ENCODE results near the gene AIPL1.

The AIPL1 gene

DNA sequence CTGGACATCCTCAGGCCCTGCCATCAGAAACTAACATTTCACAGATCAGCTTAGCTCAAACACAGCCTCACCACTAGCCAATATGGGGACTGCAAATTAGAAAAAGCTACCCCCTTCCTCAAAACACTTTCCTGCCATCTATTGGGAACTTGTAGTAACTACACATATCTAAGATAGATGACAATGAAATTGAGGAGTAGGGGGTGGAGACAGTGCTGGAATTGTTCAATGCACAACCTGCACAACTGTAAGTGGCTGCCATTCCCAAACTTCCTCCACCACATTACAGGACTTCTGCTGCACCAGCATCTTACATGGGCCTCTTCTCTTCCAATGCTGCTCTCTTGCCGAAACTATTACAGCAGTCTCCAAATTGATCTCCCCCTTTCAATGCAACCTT, 21.9 kb downstream of the AIPL1 start:
- peak; percentile 89 for DNase-seq

DNA sequence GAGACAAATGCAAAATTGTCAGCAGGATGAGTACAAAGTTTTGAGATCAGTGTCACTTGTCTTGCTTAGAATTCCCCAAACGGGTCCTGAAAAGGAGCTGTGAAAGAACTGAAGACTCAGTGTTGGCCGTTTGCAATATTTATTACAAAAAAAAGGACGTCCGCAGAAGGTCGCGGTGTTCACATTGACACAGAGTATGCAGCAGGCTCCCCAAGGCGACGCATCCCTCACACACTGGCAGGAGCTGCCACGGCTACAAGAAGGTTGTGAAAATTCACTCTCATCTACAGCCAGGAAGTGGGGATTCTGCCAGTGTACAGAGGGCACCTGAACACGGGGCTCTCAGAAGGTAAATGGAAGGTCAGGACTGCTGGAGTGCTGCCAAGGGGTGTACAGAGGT, 26.2 kb downstream of the AIPL1 start:
- no peak for DNase-seq

DNA sequence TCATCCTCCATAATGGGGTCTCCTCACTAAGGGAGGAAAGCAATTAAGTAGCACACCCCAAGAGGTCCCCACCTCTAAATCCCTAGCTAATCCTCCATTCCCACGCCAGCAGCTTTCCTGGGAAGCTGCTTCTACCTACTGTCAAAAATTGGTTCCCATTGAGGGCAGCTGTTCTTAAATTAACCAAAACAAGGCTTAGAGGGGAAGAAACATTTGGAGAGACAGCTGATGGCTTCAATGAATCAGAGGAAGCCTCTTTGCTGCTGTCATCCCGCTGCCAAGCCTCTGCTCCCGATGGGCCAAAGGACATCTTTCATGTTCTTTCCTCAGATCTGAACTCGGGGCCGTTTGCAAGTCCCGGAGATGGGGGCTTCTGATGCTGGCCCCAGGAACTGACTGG, 26.6 kb downstream of the AIPL1 start:
- peak; percentile 37 for DNase-seq

DNA sequence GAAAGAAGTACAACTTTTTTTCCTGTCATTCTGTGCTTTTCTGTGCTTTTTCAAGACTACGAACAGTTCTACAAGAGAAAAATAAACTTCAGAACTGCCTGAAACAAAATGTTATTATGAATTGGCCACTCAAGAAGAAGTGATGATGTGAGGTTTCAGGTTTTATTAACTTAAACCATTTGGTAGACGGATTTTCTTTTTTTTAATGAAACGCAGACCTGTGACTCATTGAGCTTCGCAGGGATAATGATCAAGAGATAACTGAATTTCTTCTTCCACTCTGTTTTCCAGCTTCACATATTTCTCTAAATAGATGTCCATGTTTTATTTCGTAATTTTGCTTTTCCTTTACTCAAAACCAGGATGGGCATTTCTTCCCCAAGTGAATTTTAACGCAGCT, 32.7 kb downstream of the AIPL1 start:
- DNase-seq: no peak

DNA sequence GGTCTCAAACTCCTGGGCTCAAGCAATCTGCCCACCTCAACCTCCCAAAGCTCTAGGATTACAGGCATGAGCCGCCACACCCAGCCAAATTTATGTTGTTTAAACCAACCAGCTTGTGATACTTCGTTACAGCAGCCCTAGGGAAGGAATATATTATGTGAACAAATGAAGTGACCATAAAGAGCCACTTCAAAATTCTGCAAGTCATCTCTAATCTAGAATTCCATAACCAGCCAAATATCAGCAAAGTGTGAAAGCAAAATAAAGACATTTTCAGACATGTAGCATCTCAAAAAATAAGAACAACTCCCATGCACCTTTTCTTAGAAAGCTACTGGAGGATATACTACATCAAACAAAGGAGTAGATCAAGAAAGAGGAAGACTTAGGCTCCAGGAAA, 36.0 kb downstream of the AIPL1 start:
- no peak for DNase-seq

DNA sequence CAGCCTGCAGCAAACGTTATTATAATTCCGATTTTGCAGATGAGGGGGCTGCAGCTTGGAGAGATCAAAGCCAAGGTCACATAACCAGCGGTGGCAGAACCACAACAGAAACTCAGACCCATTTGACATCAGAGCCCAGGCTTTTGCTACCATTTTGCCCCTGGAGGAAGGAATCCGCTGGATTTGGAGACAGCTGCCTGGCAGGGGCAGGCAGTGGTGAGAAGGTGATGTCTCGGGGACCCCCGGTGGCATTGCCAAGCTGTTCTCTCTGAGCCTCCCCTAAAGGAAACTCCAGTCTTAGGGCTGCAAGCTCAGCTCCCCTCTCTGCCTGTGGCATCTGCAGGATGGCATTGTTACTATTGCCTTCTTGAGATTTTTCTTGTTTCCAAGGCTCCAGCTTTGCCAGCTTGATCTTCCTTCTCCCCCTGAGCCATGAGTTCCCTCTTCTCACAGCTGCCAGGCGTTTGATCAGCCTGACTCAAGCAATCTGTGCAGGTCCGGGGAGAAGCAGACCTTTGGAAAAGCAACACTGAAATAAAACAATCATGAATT, 40.8 kb downstream of the AIPL1 start:
- no peak for DNase-seq

DNA sequence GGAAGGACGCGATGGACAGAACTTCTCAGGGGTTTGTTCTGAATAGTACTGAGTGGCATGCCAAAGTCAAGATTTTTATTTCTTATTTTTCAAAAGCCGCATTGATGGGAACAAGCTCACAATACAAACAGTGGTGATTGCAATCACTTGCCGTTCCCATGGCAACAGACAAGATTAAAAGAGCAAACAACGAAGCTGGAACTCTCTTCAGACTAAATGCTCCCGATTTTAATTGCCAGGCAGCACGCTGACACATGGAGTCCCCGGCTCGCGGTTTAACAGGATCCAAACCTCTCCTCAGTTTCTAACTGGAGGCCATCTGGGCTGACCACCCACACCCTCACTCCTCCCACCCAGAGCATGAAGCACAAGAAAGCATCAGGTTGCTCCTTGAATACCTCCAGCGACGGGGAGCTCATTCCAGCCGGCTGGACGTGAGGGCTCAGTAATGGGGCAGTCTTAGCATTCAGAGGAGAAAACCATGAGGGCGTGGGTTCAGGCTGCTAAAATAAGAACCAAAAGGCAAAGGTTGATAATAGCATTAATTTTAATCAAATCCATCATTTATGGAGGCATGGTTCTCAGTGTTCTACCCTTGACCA, 41.5 kb downstream of the AIPL1 start:
- DNase-seq: peak; percentile 28

DNA sequence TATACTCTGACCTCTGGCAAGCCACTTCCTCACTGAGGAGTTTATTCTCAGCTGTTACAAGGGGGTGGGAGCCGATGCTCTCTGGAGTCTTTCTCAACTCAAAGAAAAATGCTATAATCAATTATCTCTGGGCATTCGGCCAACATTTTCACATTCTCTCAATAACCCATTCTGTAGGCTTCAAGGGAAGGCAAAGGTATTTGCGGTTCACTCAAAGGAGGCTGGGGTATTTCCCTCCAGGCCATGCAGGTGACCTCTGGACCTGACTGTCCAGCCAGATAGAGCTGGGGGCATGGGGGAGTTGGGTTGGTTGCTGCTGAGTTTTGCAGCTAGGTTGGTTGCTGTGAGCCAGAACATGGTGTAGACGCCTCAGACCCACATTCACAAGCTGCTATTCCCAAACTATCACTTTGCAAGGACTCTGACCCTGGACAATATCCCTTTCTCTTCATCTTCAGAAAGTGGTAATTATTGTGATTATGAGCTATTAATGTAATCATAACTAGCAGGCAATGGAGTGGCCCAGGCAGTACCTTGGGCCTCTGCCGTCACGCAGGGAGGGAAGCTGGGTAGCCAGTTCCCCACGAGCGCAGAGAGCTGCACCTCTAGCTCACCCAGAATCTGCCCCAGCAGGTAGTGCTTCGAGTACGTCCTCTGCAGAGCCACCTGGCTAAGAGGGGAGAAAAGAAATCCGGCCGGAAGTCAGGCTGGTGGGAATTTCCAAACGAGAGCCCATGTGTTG, 42.1 kb downstream of the AIPL1 start:
- peak; percentile 28 for DNase-seq

DNA sequence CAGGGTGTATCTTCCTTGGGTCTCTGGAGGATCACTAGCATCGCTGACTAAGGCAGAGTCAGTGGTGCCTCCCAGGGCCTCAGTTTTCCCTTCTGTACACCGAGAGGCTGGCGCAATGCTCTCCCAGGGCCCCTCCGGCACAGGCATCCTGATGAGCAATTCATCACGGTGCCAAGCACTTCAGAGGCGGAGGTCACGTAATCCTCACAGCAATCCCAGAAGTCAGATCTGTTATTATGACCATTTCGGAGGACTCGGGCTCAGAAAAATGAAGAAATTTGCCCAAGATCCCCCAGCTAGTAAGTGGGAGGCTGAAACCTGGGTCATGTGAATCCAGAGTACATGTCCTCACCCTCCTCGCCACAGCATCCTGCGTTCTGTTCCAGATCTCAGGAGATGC, 46.5 kb downstream of the AIPL1 start:
- DNase-seq: no peak

DNA sequence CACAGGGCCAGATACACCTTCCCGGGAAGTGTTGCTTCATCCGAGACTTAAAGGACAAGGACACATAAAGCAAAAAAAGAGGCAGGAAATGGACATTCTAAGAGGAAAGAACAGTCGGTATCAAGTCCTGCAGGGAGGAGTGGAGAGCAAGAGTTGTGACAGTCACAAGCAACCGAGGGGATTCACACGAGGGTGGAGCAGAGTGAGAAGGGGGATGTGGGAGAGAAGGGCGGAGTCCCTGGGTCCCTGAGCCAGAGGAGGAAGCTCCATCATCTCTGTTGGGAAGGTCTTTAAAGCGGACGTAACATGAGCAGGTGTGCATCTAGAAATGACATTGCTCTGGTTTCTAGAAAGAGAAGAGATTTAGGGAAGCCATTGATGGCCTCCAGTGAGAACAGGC, 47.1 kb downstream of the AIPL1 start:
- no peak for DNase-seq

DNA sequence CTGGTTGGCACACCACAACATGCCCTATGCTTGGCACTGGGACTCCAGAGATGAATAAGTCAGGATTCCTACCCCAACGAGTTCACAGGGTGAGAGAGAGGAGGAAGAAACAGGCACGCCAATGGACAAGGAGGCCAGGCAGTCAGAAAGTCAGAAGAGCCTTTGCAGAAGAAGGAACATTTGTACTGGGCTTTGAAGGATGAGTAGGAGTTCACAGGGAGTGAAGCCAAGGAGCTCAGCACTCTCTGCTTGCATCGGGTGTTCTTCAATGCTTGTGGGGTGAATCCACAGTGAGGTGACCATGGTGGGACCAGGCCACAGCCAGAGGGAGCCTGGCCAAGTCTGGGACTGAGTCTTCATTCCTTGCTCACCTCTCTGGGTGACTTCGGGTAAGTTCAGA, 47.5 kb downstream of the AIPL1 start:
- no peak for DNase-seq

DNA sequence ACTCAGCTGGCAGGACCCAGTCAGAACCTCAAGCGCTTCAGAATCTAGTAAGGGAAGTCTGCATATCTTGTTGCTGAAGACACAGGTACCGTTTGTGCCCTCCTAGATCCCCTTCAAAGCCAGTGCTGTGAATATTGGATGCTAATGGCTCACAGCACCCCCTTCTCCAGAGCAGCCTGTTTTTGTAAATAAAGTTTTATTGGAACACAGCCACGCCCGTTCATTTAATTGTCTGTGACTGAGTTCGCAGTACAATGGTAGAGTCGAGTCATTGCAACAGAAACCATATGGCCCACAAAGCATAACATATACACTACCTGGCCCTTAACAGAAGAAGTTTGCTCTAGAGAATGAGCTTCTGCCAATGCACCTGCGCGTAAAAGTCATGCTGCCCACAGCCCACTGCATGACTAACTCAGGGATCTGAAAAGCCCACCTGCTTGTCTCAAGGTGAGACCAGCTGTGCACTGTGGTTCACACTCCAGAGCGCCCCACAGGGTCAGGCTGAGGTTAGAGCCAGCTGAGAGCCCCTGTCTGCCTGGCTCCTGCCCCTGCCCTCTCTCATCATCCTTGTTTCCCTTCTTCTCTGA, 48.8 kb downstream of the AIPL1 start:
- DNase-seq: no peak

DNA sequence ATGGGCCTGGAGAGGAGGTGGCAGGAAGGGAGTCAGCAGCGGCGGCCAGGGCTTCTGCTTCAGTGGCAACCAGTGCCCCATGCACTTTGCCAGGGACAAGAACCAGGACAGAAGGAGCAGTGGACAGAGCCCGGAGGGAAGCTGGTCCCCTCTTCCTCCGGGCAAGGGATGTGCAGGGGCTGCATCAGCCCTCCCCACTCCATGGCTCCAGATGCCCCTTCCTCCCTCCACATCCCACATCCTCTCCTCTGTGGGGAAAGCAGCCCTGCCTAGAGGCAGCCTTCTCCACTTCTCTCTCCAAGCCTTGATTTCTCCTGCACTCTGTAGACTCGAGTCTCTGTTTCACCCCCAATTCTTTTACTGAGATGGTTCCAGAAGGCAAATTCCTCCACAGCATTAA, 50.4 kb downstream of the AIPL1 start:
- DNase-seq: no peak

DNA sequence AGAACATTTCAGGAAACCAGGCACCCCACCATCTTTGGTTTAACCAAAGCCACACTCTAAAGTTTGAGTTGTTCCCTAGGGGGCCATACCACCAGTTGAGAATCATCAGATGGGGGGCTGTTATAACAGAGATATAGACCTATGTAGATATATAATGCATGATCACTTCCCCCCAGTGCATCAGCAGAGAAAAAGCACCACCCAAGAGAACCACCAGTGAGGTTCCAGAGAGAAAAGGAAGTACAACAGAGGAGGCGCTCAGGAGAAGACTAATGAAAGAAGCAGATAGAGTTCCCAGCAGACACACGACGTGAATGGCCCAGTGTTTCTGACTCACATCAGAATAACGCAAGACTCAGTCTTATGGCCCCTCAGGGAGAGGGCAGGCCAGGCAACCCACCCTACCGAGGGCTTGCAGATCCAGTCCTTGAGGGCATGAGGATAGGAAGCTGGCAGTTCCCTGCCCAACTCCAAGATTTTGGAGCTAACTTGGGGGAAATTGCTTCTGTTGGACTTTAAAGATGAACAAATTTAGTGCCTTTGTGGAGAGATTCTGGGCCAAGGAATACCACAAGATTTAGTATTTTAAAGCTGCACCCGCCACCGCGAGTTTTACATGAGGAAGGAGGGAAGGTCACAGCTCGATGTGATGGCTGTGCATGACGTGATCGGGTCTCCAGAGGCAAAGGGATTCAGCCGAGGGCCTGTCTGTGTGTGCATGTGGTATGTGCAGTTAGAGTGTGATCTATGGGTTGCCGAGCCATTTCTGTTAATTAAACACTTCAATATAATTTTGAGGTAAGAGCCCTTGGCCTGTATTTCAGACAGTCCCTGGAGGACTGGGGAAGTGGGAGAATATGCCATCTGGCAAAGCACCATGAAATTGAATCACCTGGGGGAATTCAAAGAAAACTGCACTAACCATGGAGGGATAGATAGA, 53.1 kb downstream of the AIPL1 start:
- DNase-seq: no peak

DNA sequence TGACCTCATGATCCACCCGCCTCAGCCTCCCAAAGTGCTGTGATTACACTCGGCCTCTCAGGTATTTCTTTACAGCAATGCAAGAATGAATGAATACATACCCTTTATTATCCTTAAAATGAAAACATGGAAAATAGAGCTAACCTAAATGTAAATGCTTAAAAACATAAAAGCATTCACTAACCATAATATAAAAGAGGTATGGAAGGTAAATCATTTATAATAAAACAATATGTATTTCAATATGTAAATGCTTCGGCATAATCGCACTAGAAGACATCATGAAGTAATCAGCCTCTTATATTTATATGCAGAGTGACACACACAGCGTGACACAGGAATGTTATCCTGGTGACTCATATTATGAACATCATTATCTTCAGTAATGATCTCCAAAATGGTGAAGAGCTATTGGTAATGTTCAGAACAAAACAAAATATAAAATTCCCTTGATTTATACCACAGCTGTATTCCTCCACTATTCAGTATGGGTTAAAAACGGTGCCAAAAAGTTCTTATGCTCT, 53.9 kb downstream of the AIPL1 start:
- no peak for DNase-seq

DNA sequence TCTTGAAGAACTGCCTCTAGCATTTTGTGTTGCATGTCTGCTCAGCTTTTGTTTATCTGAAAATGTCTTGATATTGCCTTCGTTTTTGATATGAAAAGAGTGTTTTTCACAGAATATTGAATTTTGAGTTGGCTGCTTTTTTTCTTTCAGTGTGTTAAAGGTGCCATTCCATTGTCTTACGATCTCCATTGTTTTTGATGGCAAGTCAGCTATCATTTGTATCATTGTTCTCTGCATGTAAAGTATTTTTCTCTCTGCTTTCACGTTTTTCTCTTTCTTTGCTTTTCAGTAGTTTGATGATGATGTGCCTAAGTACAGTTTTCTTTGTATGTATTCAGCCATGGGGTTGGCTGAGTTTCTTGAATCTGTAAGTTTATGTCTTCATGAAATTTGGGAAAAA, 57.0 kb downstream of the AIPL1 start:
- no peak for DNase-seq

DNA sequence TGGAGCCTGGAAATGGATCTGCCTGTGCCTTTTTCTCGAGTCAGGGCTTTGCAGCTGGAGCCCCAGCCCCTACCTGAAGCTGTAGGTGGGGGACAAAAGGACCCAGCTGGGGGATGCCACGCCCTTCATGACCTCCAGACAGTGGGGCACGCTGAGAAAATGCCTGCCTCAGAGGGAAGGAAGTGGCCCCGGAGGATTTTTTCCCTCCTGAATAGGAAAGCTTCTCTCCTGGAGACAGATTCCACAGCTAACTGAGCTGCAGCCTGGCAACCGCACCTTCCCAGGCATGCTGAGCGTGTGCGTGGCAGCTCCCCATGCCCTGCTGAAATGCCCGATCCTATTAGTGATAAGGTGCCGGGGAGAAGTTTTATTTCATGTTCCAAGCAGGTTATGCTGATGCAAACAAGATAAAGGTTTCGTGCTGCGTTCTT, 58.0 kb downstream of the AIPL1 start:
- no peak for DNase-seq

DNA sequence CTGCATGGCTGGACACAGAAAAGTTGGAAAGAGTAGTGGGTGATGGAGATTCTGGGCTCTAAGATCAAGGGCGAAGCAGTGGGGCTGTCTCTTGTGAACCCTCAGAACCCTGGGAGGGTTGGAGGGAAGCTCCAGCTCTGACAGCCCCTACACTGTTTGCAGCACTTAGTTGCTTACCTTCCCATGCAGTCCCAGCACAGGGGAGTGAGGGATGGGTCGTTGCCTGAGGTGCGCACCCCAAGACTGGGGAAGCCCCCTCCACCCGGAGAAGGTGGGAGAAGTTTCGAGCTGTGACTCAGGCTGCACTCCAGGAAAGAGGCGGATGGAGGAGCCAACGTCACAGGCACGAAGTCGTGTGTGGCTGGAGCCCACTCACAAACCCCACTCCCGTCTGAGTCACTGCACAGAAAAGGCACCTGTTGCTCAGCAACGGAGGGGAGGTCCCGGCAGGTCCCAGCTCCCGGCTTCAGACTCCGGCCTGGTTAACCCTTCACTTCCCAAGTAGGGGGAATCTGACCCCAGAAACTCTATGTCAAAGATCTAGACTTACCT, 60.1 kb downstream of the AIPL1 start:
- DNase-seq: no peak

DNA sequence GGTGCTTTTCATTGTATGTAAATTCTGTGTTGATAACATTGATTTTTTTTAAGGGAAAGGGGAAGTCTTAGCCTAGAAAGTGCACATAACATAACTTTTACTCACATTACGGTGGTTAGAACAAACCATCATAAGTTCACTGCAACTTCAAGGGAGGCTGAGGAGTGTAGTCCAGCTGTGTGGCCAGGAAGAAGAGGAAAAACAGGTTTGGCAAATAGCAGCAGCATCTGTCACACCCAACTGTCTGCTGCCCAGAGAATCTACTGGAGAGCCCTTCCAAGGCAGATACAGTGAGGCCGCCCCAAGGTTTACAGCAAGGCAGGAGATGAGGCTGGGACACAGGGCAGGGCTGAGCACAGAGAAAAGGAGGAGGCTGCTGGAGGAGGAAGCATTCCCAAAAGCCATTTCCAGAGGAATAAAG, 60.6 kb downstream of the AIPL1 start:
- DNase-seq: no peak

Measured in NCI-H82 (cell line).